HG03095 (cell line): ENCODE results near the gene UROC1.

Source experiments
- ATAC-seq: cut with Tn5 transposase; IDR thresholded peaks from one replicate; pipeline ENCODE4 v1.9.1; 2021; ENCODE audit warnings: moderate library complexity; ENCODE audit not compliant: unreplicated experiment

The UROC1 gene

GRCh38 chr3:126517986-126518778, 609 bp upstream of the UROC1 start:
- ATAC-seq = no peak

GRCh38 chr3:126516936-126517290, 660 bp downstream of the UROC1 start:
- ATAC-seq = no peak

- ATAC-seq = no peak
Measured at GRCh38 chr3:126516152-126516935, 1.2 kb downstream of the UROC1 start.

- no peak for ATAC-seq
Measured at GRCh38 chr3:126515066-126515706, 2.4 kb downstream of the UROC1 start.

GRCh38 chr3:126514161-126514560, 3.4 kb downstream of the UROC1 start:
- ATAC-seq = no peak

GRCh38 chr3:126512916-126513650, 4.5 kb downstream of the UROC1 start:
- ATAC-seq = no peak

- ATAC-seq = no peak
Measured at GRCh38 chr3:126512026-126512425, 5.5 kb downstream of the UROC1 start.

- ATAC-seq = no peak
Measured at GRCh38 chr3:126511291-126511690, 6.3 kb downstream of the UROC1 start.

GRCh38 chr3:126510308-126510910, 7.2 kb downstream of the UROC1 start:
- ATAC-seq = no peak

- no peak for ATAC-seq
Measured at GRCh38 chr3:126509597-126510307, 7.8 kb downstream of the UROC1 start.

- ATAC-seq = no peak
Measured at GRCh38 chr3:126508564-126508964, 9.0 kb downstream of the UROC1 start.

GRCh38 chr3:126507886-126508285, 9.7 kb downstream of the UROC1 start:
- no peak for ATAC-seq

- ATAC-seq = no peak
Measured at GRCh38 chr3:126503701-126504100, 13.9 kb downstream of the UROC1 start.

- no peak for ATAC-seq
Measured at GRCh38 chr3:126502656-126503055, 14.9 kb downstream of the UROC1 start.

- ATAC-seq = no peak
Measured at GRCh38 chr3:126501736-126502135, 15.8 kb downstream of the UROC1 start.

GRCh38 chr3:126501054-126501453, 16.5 kb downstream of the UROC1 start:
- ATAC-seq = no peak

GRCh38 chr3:126500016-126500415, 17.6 kb downstream of the UROC1 start:
- no peak for ATAC-seq

- no peak for ATAC-seq
Measured at GRCh38 chr3:126499401-126499800, 18.2 kb downstream of the UROC1 start.

- ATAC-seq = no peak
Measured at GRCh38 chr3:126498929-126499328, 18.6 kb downstream of the UROC1 start.

- ATAC-seq = no peak
Measured at GRCh38 chr3:126498461-126498860, 19.1 kb downstream of the UROC1 start.
